PFSK-1 (cell line): ENCODE measurements around the gene PTTG1IP.

ENCODE experiments used
- POLR2AphosphoS5 ChIP-seq: IDR thresholded peaks from 2 replicates; pipeline ENCODE4 v1.6.1; 2012; ENCODE audit warnings: low read depth, mild to moderate bottlenecking, control low read depth, low read length, moderate library complexity
- REST ChIP-seq, 2 experiments: IDR thresholded peaks; 2 replicates each; pipeline versions ENCODE4 v1.6.1 to v1.8.0; 2011 to 2012; ENCODE audit warnings: low read depth in 2 of 2, low read length in 2 of 2, control low read depth in 1 of 2, inconsistent platforms in 1 of 2, mild to moderate bottlenecking in 1 of 2, moderate library complexity in 1 of 2; ENCODE audit not compliant: insufficient read depth in 1 of 2
- SIN3A ChIP-seq: IDR thresholded peaks from 2 replicates; pipeline ENCODE4 v1.6.1; 2012; ENCODE audit warnings: mild to moderate bottlenecking, low read length, moderate library complexity, borderline replicate concordance; ENCODE audit not compliant: insufficient read depth
- TAF1 ChIP-seq: IDR thresholded peaks from 2 replicates; pipeline ENCODE4 v1.6.1; 2012; ENCODE audit warnings: low read length, control low read depth, borderline replicate concordance; ENCODE audit not compliant: insufficient read depth

DNA sequence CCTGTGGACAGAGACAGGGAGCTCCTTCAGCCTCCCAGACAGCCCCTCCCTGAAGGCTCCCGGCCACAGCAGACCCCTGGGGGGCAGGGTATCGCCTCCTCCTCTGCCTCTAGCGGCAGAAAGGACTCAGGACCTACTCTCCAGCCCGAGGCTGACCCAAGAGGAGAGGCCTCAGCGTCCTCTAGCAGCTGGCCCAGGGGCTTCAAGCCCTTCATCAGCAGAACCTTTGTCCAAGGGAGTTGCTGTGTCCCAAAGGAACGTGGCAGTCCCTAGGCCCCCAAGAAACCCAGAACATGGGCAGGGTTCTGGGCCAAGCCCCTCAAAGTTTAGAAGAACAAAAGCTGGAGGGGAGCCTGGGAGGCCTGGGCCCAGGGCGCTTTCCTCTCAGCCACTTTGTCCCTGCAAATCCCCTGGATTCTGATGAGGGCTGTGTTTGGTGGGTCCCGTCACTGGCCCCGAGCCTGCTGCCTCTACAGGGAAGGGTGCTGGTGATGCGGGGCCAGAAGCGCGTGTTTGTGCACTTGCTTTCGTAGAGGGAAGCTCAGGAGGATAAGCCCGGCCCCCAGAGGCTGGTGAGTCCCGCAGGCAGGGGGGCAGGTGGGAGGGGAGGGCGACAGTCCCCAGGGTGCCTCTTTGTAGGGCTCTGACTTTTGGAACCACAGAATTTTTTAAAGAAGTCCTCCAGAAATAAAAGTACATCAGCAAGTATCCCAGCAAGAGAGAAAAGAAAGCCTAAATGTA, 33.9 kb upstream of the PTTG1IP start:
- TF ChIP-seq POLR2AphosphoS5 (no peak), SIN3A (no peak), REST (IDR thresholded peaks at IDR 0.05; ENCODE audit: insufficient read depth in 1 of 2, low read depth in 2 of 2, low read length in 2 of 2) (no peak), TAF1 (no peak)
